Cardiac muscle cell (in vitro differentiated cells and primary cell): Measurements from ENCODE around the gene TNFRSF4. TPM values are rescaled to one million over a fixed set of nuclear protein-coding genes. Genes with fewer than 3 reads are reported as not detected.

ENCODE experiments used
- DNase-seq, 2 donors: peaks; one replicate each; pipeline versions ENCODE4 v3.0.0 to v3.0.0-alpha.2; 2010 to 2017; ENCODE audit warnings: low read depth in 1 of 2, low spot score in 1 of 2
- H3K27ac ChIP-seq: fragments of 200-600 bp; sonication (generic); 2 replicates; pipeline ENCODE4 v1.5.1; 2016
- H3K27me3 ChIP-seq: fragments of 200-600 bp; sonication (generic); 2 replicates; pipeline ENCODE4 v1.6.0; 2016; ENCODE audit warnings: control low read depth
- H3K36me3 ChIP-seq: fragments of 200-600 bp; sonication (generic); 2 replicates; pipeline ENCODE4 v1.5.1; 2016; ENCODE audit warnings: control low read depth
- H3K4me1 ChIP-seq: fragments of 200-600 bp; sonication (generic); 2 replicates; pipeline ENCODE4 v1.8.1; 2017; ENCODE audit warnings: low read depth, mild to moderate bottlenecking, mixed run types
- H3K4me3 ChIP-seq: fragments of 200-600 bp; sonication (generic); 2 replicates; pipeline ENCODE4 v1.5.1; 2016; ENCODE audit warnings: mild to moderate bottlenecking
- H3K9me3 ChIP-seq: fragments of 200-600 bp; sonication (generic); 2 replicates; pipeline ENCODE4 v1.5.1; 2017; ENCODE audit warnings: low read depth, mild to moderate bottlenecking, control low read depth
- polyA plus RNA-seq: library from polyadenylated mRNA; unstranded; fragments of >200 nt; fragmentation: Nextera tagmentation; extraction: Ambion mirVana; gene quantifications from 2 replicates; pipeline ENCODE4 v1.2.1, GENCODE V29; 2016
- total RNA-seq: library from RNA; depleted of rRNA; stranded (reverse); fragments of >200 nt; gene quantifications from 2 replicates; pipeline ENCODE4 v1.2.3, GENCODE V29; 2016
- TF ChIP-seq, protein P1 (sequence below): IDR thresholded peaks from 2 replicates; pipeline ENCODE4 v1.5.1; 2012; ENCODE audit warnings: low read depth, mild to moderate bottlenecking, low read length

Gene TNFRSF4
- total and polyA plus RNA-seq, 2 experiments from 2014 or later: not detected

DNA sequence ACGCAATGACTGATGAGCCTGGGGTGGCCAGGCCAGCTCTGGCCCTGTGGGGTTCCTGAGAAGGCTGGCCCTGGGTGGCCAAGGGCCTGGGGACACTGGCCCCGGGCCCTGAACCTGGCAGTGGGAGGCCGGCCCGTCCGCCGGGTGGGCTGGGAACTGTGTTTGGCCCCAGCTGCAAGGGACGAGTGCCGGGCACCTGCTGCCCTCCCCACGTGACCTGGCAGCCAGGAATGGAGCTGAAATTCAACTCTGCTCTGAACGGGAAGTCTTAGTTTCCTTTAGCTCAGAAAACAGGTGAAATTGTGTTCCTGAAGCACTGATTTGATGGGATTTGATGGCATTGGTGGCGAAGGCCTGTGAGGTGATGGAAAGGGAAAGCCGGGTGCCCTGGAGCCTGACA, 48.5 kb downstream of the TNFRSF4 start:
- DNase-seq: no peak
- Histone ChIP-seq H3K36me3 (no peaks in the 10 kb centered on the region), H3K4me3 (no peak overlapping the region), H3K27ac (no peak overlapping the region), H3K27me3 (peaks cover 13% of the 10 kb centered on the region), H3K4me1 (no peaks in the 10 kb centered on the region), H3K9me3 (no peaks in the 10 kb centered on the region)
- TF ChIP-seq, protein P1, sequence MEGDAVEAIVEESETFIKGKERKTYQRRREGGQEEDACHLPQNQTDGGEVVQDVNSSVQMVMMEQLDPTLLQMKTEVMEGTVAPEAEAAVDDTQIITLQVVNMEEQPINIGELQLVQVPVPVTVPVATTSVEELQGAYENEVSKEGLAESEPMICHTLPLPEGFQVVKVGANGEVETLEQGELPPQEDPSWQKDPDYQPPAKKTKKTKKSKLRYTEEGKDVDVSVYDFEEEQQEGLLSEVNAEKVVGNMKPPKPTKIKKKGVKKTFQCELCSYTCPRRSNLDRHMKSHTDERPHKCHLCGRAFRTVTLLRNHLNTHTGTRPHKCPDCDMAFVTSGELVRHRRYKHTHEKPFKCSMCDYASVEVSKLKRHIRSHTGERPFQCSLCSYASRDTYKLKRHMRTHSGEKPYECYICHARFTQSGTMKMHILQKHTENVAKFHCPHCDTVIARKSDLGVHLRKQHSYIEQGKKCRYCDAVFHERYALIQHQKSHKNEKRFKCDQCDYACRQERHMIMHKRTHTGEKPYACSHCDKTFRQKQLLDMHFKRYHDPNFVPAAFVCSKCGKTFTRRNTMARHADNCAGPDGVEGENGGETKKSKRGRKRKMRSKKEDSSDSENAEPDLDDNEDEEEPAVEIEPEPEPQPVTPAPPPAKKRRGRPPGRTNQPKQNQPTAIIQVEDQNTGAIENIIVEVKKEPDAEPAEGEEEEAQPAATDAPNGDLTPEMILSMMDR: no peak

DNA sequence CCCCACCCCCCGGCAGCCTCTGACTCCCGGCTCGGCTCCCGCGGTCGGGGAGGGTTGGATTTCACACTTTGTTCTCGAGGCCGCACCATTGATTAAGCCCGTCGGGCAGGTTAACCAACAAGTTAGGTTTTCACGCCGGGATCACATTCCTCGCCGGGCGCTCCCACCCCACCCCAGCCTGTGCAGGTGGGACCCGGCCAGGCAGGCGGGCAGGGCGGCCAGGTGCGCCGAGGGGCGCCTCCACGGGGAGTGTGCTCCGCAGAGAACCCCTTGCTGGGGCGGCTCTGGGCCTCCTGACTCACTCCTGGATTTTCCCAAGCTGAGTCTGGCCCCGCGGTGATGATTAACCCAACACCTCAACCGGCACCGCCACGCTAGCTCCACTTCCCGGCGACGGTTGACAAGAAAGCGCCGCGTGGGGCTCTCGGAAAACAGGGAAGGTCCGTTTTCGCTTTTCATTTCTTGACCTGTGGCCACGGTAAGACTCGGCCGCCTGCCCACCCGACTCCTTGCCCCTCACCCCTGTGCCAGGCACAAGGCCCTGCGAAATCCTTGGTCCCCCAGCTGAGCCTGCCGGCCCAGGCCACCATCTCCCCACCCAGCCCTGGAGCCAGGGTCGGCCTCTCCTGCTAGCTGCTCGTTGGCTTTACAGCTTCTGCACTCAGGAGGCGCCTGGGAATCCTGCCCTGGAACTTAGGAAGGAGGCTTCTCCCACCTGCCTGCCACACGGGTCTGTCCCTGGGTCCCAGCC, 49.1 kb downstream of the TNFRSF4 start:
- DNase-seq: no peak
- Histone ChIP-seq H3K27me3 (peaks cover 13% of the 10 kb centered on the region), H3K4me1 (no peaks in the 10 kb centered on the region), H3K27ac (no peak overlapping the region), H3K36me3 (no peaks in the 10 kb centered on the region), H3K4me3 (no peak overlapping the region), H3K9me3 (no peaks in the 10 kb centered on the region)
- TF ChIP-seq, protein P1: no peak

DNA sequence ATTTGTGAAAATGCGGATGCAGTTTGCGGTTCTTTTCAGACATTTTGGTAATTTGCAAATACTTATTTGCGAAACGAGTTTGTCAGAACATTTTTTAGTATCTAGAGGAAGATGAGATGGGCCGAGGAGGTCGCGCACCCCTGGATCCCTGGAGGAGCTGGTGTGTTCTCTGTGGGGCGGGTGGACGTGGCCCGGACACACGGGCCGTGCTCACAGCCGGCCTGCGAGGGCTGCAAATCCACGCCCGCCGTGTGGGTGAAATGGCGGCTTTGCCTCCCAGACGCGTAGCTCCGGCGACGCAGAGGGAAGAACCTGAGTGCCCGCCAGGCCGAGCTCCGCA, 49.6 kb downstream of the TNFRSF4 start:
- H3K9me3 ChIP-seq: no peaks in the 10 kb centered on the region
- peaks cover 13% of the 10 kb centered on the region for H3K27me3 ChIP-seq
- H3K4me1 ChIP-seq: no peaks in the 10 kb centered on the region
- H3K4me3 ChIP-seq: no peak overlapping the region
- TF ChIP-seq, protein P1: no peak
- no peak for DNase-seq
- H3K36me3 ChIP-seq: no peaks in the 10 kb centered on the region
- no peak overlapping the region for H3K27ac ChIP-seq

DNA sequence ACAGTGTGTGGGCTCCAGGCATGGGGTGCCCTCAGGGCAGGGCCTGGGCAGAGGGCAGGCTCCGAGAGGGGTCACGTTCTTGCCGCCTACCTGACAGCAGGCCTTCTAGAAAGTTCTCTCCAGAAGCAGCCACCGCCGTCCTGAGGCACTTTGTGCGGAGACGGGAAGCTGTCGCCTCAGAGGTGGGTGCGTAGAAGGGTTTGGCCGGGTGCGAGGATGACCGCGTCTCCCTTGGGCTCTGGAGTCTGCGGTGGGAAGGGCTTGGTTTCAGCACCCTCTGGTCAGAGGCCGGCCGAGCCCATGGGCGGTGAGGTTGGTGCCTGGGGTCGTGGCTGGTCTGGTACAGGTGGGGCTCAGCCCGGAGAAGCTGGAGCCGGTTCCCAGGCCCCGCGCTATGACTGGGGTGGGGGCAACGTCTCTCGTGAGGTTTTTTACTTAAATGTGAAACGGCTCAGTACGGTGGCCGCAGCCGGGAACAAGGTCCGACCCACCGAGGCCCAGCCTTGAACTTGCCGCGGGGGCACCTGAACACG, 50.3 kb downstream of the TNFRSF4 start:
- H3K4me3 ChIP-seq: no peak overlapping the region

DNA sequence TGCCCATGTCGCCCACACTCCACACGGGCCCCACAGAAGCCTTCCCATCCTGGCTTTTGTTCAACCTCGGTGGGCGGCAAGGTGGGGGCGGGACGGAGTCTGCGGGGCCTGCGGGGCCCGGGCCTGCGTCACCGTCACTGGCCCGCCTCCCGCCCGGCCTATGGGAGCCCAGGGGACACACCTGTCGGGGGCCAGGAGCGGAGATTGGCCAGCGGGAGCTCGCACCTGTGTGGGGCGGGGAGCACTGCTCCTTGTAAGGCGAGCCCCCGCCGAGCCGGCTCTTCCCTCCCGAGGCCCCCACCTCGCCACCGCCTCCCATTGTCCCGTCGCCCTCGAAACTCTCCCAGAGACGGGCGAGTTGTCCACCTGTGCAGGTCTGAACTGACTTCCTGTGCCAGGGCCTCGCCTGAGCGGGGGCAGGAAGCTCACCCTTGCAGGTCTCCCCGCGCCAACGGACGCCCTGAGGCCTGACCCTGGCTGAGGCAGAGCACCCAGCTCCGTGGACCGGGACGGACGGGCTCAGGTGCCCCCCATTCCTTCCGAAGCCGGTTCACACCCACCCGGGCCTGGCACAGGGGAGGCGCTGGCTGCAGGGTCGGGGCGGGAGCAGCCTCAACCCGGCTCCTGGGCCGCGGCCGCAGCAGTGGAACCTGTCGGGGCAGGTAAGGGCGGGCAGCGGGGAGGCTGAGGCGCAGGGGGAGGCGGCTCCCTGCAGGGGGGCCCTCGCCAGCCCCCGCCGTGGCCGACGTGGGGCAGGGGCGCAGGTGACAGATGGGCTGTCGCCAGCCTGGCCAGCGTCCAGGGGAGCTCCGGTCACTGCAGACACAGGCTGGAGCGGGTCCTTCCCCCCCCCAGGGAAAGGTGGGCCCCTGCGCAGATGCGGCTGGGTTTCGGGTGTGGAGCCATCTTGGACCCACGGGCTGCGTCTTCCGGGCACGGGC, 51.1 kb downstream of the TNFRSF4 start:
- no peak for DNase-seq
- no peak overlapping the region for H3K4me3 ChIP-seq
- peaks cover 6% of the 10 kb centered on the region for H3K4me1 ChIP-seq
- no peaks in the 10 kb centered on the region for H3K9me3 ChIP-seq
- TF ChIP-seq, protein P1: no peak
- H3K27me3 ChIP-seq: peaks cover 13% of the 10 kb centered on the region
- no peak overlapping the region for H3K27ac ChIP-seq
- H3K36me3 ChIP-seq: no peaks in the 10 kb centered on the region

More for the DNA sequence above, 50.3 kb downstream of the TNFRSF4 start:
- peaks cover 13% of the 10 kb centered on the region for H3K27me3 ChIP-seq
- H3K9me3 ChIP-seq: no peaks in the 10 kb centered on the region
- no peak for DNase-seq
- no peak overlapping the region for H3K27ac ChIP-seq
- H3K36me3 ChIP-seq: no peaks in the 10 kb centered on the region
- no peaks in the 10 kb centered on the region for H3K4me1 ChIP-seq
- TF ChIP-seq, protein P1: no peak
